ENCODE measurements around the gene PRR5L. TPM values are rescaled to one million over a fixed set of nuclear protein-coding genes. Genes with fewer than 3 reads are reported as not detected.

Gene PRR5L
- total and polyA plus RNA-seq, 2 donors: 3.6 to 18.8 TPM

- Histone ChIP-seq H3K36me3 (ENCODE audit: insufficient read depth) (no peaks in the 10 kb centered on the region), H3K4me1 (ENCODE audit: insufficient read depth) (no peaks in the 10 kb centered on the region), H3K4me3 (ENCODE audit: low read depth, low read length) (no peak overlapping the region), H3K27ac (ENCODE audit: low read depth) (no peak overlapping the region)
- 78% methylated on average over 4 of the region's 4 CpGs for WGBS
- DNase-seq (ENCODE audit: extremely low spot score): no peak
These were observed 66.8 kb downstream of the PRR5L start for GRCh38 chr11:36362902-36363301.

GRCh38 chr11:36363361-36364268 is 67.5 kb downstream of the PRR5L start:
- H3K4me1 ChIP-seq (ENCODE audit: insufficient read depth): no peaks in the 10 kb centered on the region
- no peaks in the 10 kb centered on the region for H3K36me3 ChIP-seq (ENCODE audit: insufficient read depth)
- H3K27ac ChIP-seq (ENCODE audit: low read depth): no peak overlapping the region
- 43% methylated on average over 5 of the region's 5 CpGs for WGBS
- H3K4me3 ChIP-seq (ENCODE audit: low read depth, low read length): no peak overlapping the region
- no peak for DNase-seq (ENCODE audit: extremely low spot score)

GRCh38 chr11:36364551-36365325 is 68.7 kb downstream of the PRR5L start:
- Histone ChIP-seq H3K4me3 (ENCODE audit: low read depth, low read length) (no peak overlapping the region), H3K36me3 (ENCODE audit: insufficient read depth) (no peaks in the 10 kb centered on the region), H3K27ac (ENCODE audit: low read depth) (no peak overlapping the region), H3K4me1 (ENCODE audit: insufficient read depth) (no peaks in the 10 kb centered on the region)
- WGBS: 45% methylated on average over 10 of the region's 10 CpGs
- no peak for DNase-seq (ENCODE audit: extremely low spot score)

- Histone ChIP-seq H3K27ac (ENCODE audit: low read depth) (no peak overlapping the region), H3K36me3 (ENCODE audit: insufficient read depth) (no peaks in the 10 kb centered on the region), H3K4me1 (ENCODE audit: insufficient read depth) (no peaks in the 10 kb centered on the region), H3K4me3 (ENCODE audit: low read depth, low read length) (no peak overlapping the region)
- no peak for DNase-seq (ENCODE audit: extremely low spot score)
These were observed 69.8 kb downstream of the PRR5L start for GRCh38 chr11:36365907-36366306.

GRCh38 chr11:36367806-36368680 is 72.0 kb downstream of the PRR5L start:
- 72% methylated on average over 9 of the region's 9 CpGs for WGBS
- Histone ChIP-seq H3K36me3 (ENCODE audit: insufficient read depth) (no peaks in the 10 kb centered on the region), H3K27ac (ENCODE audit: low read depth) (no peak overlapping the region), H3K4me3 (ENCODE audit: low read depth, low read length) (no peak overlapping the region), H3K4me1 (ENCODE audit: insufficient read depth) (no peaks in the 10 kb centered on the region)
- DNase-seq (ENCODE audit: extremely low spot score): no peak

GRCh38 chr11:36371181-36371580 is 75.1 kb downstream of the PRR5L start:
- no peak for DNase-seq (ENCODE audit: extremely low spot score)
- WGBS: 86% methylated on average over 2 of the region's 2 CpGs
- Histone ChIP-seq H3K27ac (ENCODE audit: low read depth) (no peak overlapping the region), H3K4me3 (ENCODE audit: low read depth, low read length) (no peak overlapping the region), H3K4me1 (ENCODE audit: insufficient read depth) (no peaks in the 10 kb centered on the region), H3K36me3 (ENCODE audit: insufficient read depth) (no peaks in the 10 kb centered on the region)

- WGBS: 84% methylated on average over 7 of the region's 7 CpGs
- no peak overlapping the region for H3K4me3 ChIP-seq (ENCODE audit: low read depth, low read length)
- no peaks in the 10 kb centered on the region for H3K4me1 ChIP-seq (ENCODE audit: insufficient read depth)
- no peak for DNase-seq (ENCODE audit: extremely low spot score)
- no peak overlapping the region for H3K27ac ChIP-seq (ENCODE audit: low read depth)
- no peaks in the 10 kb centered on the region for H3K36me3 ChIP-seq (ENCODE audit: insufficient read depth)
These were observed 75.5 kb downstream of the PRR5L start for GRCh38 chr11:36371590-36371989.

GRCh38 chr11:36372101-36372771 is 76.1 kb downstream of the PRR5L start:
- no peak overlapping the region for H3K4me3 ChIP-seq (ENCODE audit: low read depth, low read length)
- H3K27ac ChIP-seq (ENCODE audit: low read depth): no peak overlapping the region
- no peaks in the 10 kb centered on the region for H3K36me3 ChIP-seq (ENCODE audit: insufficient read depth)
- DNase-seq (ENCODE audit: extremely low spot score): no peak
- H3K4me1 ChIP-seq (ENCODE audit: insufficient read depth): no peaks in the 10 kb centered on the region
- WGBS: 79% methylated on average over 6 of the region's 6 CpGs

- no peak for DNase-seq (ENCODE audit: extremely low spot score)
- Histone ChIP-seq H3K4me1 (ENCODE audit: insufficient read depth) (no peaks in the 10 kb centered on the region), H3K27ac (ENCODE audit: low read depth) (no peak overlapping the region), H3K4me3 (ENCODE audit: low read depth, low read length) (no peak overlapping the region), H3K36me3 (ENCODE audit: insufficient read depth) (no peaks in the 10 kb centered on the region)
- 73% methylated on average over 6 of the region's 6 CpGs for WGBS
These were observed 77.2 kb downstream of the PRR5L start for GRCh38 chr11:36373016-36374010.

GRCh38 chr11:36374726-36375125 is 78.6 kb downstream of the PRR5L start:
- no peaks in the 10 kb centered on the region for H3K4me1 ChIP-seq (ENCODE audit: insufficient read depth)
- H3K27ac ChIP-seq (ENCODE audit: low read depth): no peak overlapping the region
- 53% methylated on average over 4 of the region's 4 CpGs for WGBS
- H3K4me3 ChIP-seq (ENCODE audit: low read depth, low read length): no peak overlapping the region
- H3K36me3 ChIP-seq (ENCODE audit: insufficient read depth): no peaks in the 10 kb centered on the region
- DNase-seq (ENCODE audit: extremely low spot score): no peak

- H3K4me3 ChIP-seq (ENCODE audit: low read depth, low read length): no peak overlapping the region
These were observed 79.4 kb downstream of the PRR5L start for GRCh38 chr11:36375353-36376008.

More at GRCh38 chr11:36375353-36376008, 79.4 kb downstream of the PRR5L start:
- WGBS: 64% methylated on average over 9 of the region's 9 CpGs
- H3K27ac ChIP-seq (ENCODE audit: low read depth): no peak overlapping the region
- H3K36me3 ChIP-seq (ENCODE audit: insufficient read depth): no peaks in the 10 kb centered on the region
- DNase-seq (ENCODE audit: extremely low spot score): no peak
- no peaks in the 10 kb centered on the region for H3K4me1 ChIP-seq (ENCODE audit: insufficient read depth)

All from urinary bladder (tissue), 4 donors.